OCI-LY3 (cell line): ENCODE data around the gene BEST4.

Source experiments
- CTCF ChIP-seq: fragments of 200-600, 300-600 bp; sonication (generic); IDR thresholded peaks from 2 replicates; pipeline ENCODE4 v1.5.1; 2014; ENCODE audit warnings: antibody characterized with exemption, low read length, low read depth
- EZH2phosphoT487 ChIP-seq: fragments of 200-600 bp; shearing (Covaris generic); IDR thresholded peaks from 2 replicates; pipeline ENCODE4 v1.6.1; 2018; ENCODE audit warnings: antibody characterized with exemption, mixed run types, low read depth

- TF ChIP-seq CTCF (no peak), EZH2phosphoT487 (no peak)
These were observed 33.3 kb upstream of the BEST4 start for GRCh38 chr1:44821240-44821715.
